Measurements from ENCODE around the gene MAP3K5.

Gene MAP3K5

DNA sequence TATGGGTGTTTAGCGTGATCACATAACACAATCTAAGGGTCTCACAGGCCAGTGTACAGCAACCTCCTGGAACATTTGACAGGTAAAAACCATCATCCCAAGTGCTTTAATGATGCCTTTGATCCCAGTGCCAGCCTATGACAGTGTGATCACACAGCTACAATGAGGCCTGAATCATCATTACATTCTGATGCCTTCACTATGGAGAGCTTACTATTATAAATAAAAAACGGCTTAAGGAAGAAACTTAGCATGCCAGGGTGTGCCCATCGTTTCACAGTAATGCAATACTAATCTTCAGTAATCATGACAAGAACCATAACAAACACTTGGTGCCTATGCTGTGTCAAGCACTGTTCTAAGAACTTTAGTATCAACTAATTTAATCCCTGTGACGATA, 253.4 kb downstream of the MAP3K5 start:
- DNase-seq (ENCODE audit: low read depth), result no peak

DNA sequence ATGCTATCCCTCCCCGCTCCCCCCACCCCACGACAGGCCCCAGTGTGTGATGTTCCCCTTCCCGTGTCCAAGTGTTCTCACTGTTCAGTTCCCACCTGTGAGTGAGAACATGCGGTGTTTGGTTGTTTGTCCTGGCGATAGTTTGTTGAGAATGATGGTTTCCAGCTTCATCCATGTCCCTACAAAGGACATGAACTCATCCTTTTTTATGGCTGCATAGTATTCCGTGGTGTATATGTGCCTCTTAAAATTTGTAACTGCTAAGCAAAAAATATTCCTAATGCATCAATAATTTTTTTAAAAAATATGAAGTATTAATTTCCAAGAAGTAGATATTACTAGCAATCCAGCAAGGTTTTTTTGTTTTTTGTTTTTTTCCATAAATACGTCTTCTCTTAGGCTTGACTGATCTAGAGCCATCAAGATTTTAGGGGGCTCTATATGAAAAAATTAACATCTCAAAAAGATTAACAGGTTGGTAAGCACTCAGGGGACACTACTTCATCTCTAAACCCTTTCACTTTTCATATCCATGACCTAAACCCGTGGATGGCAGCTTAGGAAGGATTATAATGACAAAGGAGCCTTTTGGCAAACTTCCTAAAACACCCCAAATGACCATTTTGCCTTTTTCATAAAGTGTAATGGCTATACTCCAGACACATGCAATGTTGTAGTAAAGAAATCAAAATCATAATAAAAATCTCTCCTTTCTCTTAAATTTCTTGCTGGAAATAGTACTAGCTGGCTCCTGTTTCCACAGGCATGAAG, 256.2 kb downstream of the MAP3K5 start:
- no peak for DNase-seq (ENCODE audit: low read depth)

DNA sequence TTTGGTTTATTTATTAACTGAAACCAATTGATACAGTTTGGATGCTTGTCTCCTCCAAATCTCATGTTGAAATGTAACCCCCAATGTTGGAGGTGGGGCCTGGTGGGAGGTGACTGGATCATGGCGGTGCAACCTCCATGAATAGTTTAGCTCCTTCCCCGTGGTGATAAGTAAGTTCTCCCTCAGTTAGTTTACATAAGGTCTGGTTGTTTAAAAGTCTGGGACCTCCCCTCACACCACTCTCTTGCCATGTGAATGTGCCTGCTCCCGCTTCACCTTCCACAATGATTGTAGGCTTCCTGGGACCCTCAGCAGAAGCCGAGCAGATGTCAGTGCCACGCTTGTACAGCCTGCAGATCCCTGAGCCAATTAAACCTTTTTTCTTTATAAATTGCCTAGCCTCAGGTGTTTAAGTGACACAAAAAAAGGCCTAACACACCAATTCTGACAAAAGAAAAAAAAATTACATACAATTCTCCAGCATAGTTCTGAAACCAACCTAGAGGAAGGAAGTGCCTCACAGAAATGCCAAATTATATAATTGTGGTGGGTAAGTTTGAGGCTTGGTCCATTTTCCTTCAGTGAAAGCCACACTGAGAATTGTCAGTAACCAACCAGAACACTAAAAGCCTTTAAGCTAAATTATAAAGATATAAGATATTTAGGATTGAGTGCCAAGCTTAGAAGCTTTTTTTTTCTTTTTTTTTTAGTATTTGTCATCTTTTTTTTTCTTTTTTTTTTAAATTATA, 257.1 kb downstream of the MAP3K5 start:
- no peak for DNase-seq (ENCODE audit: low read depth)

DNA sequence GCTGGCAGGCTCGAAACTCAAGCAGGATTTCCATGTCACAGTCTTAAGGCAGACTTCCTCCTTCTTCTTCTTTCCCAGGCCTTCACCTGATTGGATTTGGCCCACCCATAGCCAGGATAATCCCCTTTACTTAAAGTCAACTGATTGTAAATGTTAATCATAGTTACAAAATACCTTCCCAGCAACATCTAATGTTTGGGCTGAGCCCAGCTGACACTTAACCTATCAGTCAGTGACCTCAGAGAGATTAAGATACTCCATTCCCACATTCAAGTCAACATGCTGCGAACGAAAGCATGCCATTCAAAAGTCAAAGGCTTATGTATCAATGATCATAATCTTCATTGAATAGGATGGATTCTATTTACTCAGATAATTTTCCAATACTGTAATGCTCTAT, 258.0 kb downstream of the MAP3K5 start:
- no peak for DNase-seq (ENCODE audit: low read depth)

DNA sequence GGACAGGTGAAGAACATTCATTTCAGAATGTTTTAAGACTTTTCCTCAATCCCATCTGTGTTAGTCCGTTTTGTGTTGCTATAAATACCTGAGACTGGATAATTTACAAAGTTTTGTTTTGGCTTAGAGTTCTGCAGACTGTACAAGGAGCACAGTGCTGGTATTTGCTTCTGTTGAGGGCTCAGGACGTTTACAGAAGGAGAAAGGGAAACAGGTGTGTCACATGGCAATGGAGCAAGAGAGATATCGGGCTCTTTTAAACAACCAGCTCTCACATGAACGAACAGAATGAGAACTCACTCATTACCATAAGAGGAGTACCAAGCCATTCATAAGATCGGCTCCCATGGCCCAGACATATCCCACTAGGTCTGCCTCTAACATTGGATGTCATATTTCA, 258.8 kb downstream of the MAP3K5 start:
- no peak for DNase-seq (ENCODE audit: low read depth)

DNA sequence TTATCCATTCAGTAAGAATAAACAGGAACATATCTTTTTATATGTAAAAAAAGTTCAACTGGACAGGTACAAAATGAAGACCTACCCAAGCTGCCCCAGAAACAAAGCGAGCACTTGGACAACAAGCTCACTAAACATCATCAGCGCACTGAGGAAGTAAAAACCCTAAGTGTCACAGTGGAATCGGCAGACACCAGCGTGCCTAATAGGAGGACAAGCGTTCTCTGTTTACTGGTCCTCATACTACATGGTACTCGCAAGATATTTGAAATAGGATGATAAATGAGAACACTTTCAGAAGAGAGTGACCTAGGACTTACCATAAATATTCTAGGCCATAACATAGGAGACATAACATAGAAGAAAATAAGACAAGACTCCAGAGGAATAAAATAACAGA, 260.2 kb downstream of the MAP3K5 start:
- DNase-seq (ENCODE audit: low read depth), result no peak

DNA sequence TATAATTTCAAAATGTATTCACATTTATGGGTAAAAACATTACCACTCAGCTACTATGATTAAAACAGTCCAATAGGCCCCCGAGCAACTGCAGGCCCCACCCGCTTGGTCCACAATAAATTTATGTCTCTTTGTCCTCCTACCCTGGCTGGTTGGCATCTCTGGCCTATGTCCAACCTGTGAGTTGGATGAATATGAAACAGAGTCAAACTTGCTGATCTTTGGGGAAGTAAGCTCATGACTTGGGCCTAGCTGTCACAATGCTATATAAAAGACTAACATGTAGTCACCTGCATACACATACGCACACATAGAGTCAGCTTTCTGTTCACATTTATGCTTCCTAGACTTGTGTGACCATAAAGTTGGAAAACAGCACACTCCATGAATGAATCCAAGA, 262.6 kb downstream of the MAP3K5 start:
- DNase-seq (ENCODE audit: low read depth), result no peak

DNA sequence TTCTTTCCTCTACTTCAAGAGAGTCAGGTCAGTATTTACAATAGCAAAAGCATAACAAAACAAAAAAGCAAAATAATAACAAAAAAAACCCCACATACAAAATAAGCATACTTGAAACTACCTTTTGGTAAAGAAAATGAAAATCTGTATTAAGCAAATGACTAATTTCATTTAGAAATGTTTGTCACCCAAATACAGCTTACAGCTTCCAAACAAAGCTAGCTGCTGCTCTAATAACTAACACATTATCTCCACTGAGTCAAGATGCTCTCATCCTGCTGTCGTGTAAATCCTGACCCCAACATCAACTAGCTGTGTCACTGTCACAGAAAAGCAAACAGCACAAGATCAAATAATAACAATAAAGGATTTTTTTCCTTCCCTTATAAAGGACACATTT, 263.8 kb downstream of the MAP3K5 start:
- DNase-seq (ENCODE audit: low read depth), result no peak

DNA sequence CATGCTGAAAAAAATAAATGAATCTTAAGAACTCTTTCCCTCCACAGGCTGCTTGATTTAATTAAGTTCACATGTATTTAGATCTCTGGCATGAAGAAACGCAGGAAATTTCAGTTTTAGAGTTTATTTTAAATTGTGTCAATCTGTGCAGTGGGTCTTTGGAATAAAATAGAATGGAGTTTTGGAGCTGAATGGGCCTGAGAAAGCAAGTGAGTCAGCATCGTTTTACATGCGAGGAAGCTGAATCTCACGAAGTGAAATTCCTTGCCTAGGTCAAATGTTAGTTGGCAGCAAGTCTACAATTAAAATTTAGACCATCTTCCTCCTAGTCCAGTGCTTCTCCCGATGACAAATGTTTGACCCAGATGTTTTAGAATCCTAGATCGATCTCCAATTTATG, 264.4 kb downstream of the MAP3K5 start:
- no peak for DNase-seq (ENCODE audit: low read depth)

DNA sequence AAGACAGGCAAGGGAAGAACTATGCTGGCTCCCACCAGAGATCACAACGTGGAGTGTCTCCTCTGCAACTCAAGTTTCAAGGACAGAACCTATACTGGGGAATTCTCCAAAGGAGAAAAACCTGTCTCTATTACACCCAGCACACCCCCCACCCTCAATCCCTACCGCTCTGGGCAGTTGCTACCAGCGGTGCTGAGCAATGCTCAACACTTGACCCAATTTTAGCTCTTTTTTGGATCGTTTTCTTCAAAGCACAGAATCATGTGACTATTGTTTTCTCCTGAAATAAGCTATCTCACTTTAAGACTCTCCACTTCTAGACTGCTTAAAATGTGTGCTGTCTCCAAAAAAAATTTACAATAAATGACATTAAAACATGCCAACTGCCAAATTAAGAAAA, 265.3 kb downstream of the MAP3K5 start:
- no peak for DNase-seq (ENCODE audit: low read depth)

DNA sequence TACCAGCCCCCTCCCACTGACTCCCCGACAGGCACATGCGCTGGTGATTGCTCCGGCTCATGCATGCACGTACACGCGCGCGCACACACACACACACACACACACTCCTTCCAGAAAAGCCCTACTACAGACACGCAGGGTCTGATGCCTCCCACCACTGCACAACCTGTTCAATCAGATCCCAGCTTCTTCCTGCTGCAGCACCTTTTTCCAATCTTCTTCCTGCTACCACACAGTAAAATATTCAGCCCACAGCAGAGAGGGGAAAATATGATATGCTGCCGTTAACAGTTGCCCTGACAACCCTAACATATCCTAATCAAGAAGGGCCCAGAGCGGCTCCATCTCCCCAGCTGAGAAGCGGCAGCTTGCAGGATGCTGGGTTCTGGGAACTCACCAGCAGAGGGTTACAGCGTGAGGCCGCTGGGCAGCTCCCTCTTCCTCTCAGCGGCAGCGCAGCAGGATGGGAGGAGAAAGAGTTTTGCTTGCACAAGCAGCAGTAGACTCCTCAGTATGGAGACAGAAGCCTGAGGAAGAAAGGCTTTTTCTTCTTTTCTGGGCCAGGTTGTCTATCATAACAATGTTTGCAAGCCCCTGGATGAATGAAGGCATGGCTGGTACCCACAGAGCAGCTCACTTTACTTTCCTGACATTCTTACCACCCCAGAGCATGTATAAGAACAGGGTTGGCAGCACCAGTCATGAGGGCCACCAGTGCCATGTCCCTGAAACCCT, 265.9 kb downstream of the MAP3K5 start:
- DNase-seq (ENCODE audit: low read depth), result no peak

DNA sequence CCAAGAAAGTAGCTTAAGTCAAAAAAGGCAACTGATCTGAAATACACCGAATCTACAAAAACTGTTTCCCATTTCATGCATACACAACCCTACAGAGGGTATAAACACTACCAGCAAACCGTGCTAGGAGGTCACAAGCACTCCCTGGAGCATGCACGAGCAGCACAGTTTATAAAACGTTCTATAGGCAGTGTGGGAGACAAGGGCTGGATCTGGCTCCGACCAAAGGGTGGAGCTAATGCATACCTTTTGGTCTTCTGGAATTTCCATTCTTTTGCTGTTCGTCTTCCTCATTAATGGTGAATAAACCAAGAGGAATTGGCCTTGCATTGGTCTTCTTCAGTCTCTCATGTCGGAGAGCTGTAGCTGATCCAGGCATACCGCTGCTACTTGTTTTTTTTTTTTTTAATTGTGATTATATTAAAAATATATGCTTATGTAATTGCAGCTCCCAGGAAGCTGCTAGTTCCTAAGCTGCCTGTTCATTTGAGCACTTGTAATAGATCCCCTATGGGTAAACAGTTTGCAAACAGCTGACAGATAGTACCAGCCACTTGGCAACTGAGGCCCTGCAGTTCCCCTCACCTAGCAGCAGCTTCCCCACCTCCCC, 266.6 kb downstream of the MAP3K5 start:
- DNase-seq (ENCODE audit: low read depth), result no peak

DNA sequence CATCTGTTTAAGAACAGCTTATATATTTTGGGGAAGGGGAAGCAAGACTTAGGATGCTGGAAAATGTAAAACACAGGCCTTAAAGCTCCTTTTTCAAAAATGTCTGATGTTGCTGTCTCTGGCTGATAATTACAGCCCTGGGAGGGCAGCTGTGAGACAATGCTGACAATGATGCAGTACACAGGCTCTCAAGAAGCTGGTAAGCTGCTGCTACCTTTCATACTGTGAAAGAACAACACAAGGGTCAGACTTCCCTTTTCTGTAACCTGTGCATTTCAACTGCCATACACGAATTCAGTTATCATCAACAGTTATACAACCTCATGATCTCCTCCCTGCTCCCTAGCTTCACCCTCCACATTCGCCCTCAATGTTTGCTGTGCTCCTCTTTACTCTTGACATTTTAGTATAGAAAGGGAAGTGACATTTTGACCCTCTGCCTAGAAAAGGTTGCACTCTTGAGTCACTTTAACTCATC, 267.3 kb downstream of the MAP3K5 start:
- DNase-seq (ENCODE audit: low read depth), result no peak

DNA sequence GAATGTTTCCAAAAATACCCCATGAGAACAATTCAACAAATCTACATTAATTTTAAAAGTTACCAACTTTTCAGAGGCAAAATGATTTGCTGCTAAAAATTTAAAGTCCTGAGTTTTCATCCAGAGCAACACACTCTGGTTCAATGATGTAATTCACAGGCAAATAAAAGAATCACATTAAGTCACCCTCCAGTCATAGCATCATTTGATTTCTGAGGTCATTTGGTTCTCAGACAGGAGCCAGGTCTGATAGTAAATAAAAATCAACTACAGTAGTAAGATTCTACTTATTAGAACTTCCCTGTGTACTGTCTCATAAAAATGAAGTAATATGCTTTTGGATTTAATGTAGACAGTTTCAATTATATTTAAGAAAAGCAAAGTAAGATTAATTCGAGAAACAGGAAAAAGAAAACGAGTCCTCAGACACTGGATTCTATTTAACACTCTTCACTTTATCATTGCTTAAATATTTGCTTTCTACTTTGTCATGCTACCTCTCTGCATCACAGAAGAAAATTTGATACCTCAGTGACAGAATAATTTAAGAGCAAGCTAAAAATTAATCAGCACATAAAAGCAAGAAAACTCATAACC, 267.8 kb downstream of the MAP3K5 start:
- no peak for DNase-seq (ENCODE audit: low read depth)

DNA sequence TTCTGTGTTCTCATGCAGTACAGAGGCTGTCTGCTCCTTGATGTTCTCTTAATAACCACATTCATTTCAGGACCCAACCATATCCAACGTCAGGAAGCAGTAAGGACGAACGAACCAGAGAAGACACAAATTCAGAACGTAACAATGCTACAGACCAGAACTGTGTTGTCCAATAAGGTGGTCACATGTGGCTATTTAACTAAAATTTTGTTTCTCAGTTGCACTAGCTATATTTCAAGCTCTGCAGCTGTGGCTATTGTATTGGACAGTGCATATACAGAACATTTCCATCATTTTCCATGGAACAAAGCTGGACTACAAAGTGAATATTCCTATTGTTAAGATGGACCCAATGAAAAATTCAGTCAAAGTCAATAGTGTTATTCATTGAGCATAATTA, 269.1 kb downstream of the MAP3K5 start:
- DNase-seq (ENCODE audit: low read depth), result no peak

DNA sequence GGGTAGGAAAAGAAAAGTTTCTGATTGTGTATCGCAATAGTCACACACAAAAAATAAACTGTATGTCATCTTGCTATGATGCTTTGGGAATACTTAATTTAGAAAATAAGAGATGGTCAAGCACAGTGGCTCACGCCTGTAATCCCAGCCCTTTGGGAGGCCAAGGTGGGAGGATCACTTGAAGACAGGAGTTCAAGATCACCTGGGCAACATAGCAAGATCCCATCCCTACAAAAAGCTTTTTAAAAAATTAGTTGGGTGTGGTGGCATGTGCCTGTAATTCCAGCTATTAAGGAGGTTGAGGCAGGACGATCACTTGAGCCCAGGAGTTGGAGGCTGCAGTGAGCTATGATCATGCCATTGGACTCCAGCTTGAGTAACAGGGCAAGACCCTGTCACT, 269.6 kb downstream of the MAP3K5 start:
- DNase-seq (ENCODE audit: low read depth), result no peak

DNA sequence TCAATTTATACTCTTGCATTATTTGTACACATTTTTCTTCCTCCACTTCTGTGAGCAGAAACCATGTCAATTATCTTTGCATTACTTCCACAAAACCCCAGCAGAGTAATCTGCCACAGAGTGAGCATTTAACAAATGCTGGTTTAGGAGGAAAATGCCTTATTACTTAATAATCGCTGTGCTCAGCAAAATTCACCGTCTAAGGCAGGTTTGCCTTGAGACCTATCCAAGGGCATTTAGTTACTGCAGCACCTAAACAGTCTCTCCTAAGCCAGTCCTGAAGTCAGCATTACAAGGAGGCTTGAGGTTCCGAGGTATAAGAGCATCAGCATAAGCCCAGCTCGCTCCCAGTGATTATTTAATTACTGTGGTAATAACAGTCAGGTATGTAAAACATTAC, 270.4 kb downstream of the MAP3K5 start:
- DNase-seq (ENCODE audit: low read depth), result no peak

DNA sequence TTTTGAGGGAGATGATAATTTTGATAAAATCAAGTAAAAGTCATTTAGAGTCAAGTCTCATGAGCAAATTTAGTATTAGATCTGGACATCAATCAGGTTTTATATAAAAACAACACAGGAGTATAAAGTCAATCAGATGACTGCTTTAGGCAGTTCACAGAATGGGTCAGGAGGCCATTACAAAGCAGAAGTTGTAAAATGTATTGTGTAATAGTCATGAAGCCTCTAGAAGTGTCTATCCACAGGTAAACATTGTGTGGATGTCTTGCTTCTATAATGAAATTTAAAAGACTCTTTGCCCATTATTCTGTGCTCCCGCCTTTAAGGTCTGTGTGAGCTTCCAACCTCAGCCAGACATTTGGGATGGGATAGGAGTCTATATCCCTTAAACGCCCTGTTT, 270.9 kb downstream of the MAP3K5 start:
- no peak for DNase-seq (ENCODE audit: low read depth)

DNA sequence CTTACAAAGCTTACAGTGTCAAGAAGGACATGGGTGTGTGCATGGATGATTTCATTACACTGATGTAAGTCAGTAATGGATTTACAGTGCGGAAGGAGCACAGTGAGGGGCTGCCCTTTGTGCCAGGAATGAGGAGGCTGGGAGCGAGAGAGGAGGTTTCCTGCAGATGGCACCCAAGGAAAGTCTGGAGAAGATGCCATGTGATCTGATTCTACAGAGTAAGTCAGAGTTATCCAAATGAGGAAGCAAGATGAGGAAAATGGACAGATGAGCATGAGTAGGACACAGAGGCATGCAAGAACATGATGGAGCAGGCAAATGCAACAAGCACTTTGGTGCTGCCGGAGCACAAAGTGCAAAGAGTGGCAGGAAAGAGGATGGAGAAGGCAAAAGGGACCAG, 271.8 kb downstream of the MAP3K5 start:
- no peak for DNase-seq (ENCODE audit: low read depth)

DNA sequence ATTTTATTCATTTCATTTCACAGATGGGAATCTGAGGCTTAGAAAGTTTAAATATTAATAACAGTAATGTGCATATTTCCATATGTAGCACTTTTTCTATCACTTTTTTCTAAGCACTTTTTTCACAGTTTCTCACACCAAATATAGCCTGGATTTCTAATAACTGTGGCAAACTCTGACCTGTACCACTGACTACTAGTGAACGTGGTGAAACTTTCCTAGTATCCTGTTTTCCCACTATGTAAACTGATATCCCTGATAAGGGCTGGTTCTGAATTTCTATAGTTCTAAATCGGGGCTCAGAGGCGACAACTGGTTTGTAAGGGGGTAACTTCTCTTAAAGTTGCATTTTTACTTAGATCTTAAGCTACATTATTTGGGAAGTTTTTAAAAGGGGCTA, 274.7 kb downstream of the MAP3K5 start:
- no peak for DNase-seq (ENCODE audit: low read depth)

DNA sequence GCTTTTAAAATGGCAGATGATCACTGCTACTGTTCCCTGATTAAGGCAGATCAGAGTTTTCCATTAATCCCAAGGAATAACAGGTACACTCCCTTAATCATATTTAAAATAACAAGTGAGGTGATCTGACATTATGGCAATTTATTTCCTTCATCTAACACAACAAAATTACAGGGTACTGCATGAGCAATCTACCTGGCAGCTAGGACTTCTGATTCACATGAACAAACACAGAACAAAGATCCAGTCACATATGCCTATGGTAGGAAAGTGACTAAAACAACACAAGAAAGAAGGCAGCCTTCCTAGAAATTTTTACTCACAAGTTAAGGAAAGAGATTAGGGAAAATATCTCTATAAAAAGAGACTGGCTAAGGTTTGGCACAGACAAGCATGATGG, 275.3 kb downstream of the MAP3K5 start:
- no peak for DNase-seq (ENCODE audit: low read depth)

DNA sequence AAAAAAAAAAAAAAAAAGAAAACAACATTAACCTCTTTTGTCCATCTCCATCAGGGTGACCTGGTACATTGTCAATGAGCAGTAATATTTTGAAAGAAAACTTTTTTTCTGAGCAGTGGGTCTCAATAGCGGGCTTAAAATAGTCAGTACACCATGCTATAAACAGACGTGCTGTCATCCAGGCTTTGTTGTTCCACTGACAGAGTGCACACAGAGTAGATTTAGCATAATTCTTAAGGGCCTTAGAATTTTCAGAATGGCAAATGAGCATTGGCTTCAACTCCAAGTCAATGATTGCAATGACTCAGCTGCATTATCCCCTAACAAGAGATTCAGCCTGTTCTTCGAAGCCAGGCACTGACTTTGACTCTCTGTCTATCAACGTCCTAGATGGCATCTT, 277.7 kb downstream of the MAP3K5 start:
- no peak for DNase-seq (ENCODE audit: low read depth)
